IMR-90 (cell line): ENCODE measurements around the gene ADD2. TPM values are rescaled to one million over a fixed set of nuclear protein-coding genes. Genes with fewer than 3 reads are reported as not detected.

ENCODE experiments used
- ATAC-seq: fragments of 200-7000 bp; cut with Tn5 transposase; 2 replicates; pipeline ENCODE4 v1.9.1; 2020; ENCODE audit warnings: low read depth, mild to moderate bottlenecking, moderate library complexity
- BruUV-seq: library from RNA; stranded (reverse); fragments of 400-500 nt; replicated peaks from 2 replicates; lab custom pipeline; 2021; lab: Mats Ljungman, UMichigan
- CTCF ChIA-PET: fragments of 300-600 bp; formaldehyde crosslinking; extraction: SDS; loops from one replicate; lab custom pipeline; 2021; ENCODE audit warnings: antibody characterized with exemption; lab: Yijun Ruan, JAX
- POLR2A ChIA-PET: fragments of 300-600 bp; sonication (Branson Sonifier 250); formaldehyde crosslinking; loops from one replicate; lab custom pipeline; 2022; ENCODE audit warnings: antibody characterized with exemption; ENCODE audit not compliant: unreplicated experiment; lab: Charles Lee
- DNase-seq: peaks from one replicate; pipeline ENCODE4 v3.0.0; 2013
- H2AFZ ChIP-seq: replicated peaks from 2 replicates; pipeline ENCODE3; 2013; ENCODE audit warnings: low read length, mild to moderate bottlenecking; ENCODE audit not compliant: poor library complexity
- H2AK5ac ChIP-seq: 2 replicates; pipeline ENCODE4 v1.6.1; 2013; ENCODE audit warnings: low read depth, low read length, inconsistent platforms
- H2AK9ac ChIP-seq: replicated peaks from 2 replicates; pipeline ENCODE3; 2013; ENCODE audit warnings: mild to moderate bottlenecking, low read depth, low read length, moderate library complexity; ENCODE audit not compliant: poor library complexity
- H2BK120ac ChIP-seq: 2 replicates; pipeline ENCODE4 v1.6.1; 2013; ENCODE audit warnings: low read depth, low read length, inconsistent platforms
- H2BK15ac ChIP-seq: 3 replicates; pipeline ENCODE4 v1.6.1; 2013; ENCODE audit warnings: low read depth, low read length, inconsistent platforms
- H2BK20ac ChIP-seq: 2 replicates; pipeline ENCODE4 v1.6.1; 2013; ENCODE audit warnings: low read depth, mild to moderate bottlenecking, inconsistent platforms, low read length, moderate library complexity
- H2BK5ac ChIP-seq: 2 replicates; pipeline ENCODE4 v1.6.1; 2013; ENCODE audit warnings: mild to moderate bottlenecking, low read depth, low read length, inconsistent platforms; ENCODE audit not compliant: poor library complexity, severe bottlenecking
- H3K14ac ChIP-seq: replicated peaks from 2 replicates; pipeline ENCODE4 v1.6.1; 2013; ENCODE audit warnings: low read depth, low read length, inconsistent platforms
- H3K18ac ChIP-seq: 2 replicates; pipeline ENCODE4 v1.6.1; 2013; ENCODE audit warnings: low read depth, low read length, control low read depth
- H3K23ac ChIP-seq: 2 replicates; pipeline ENCODE4 v1.6.1; 2013; ENCODE audit warnings: low read depth, low read length, inconsistent platforms
- H3K27ac ChIP-seq: 2 replicates; pipeline ENCODE4 v1.5.1; 2013; ENCODE audit warnings: mild to moderate bottlenecking, control low read depth, low read length; ENCODE audit not compliant: insufficient read depth
- H3K27me3 ChIP-seq: 2 replicates; pipeline ENCODE4 v1.6.1; 2013; ENCODE audit warnings: low read length; ENCODE audit not compliant: control insufficient read depth, insufficient read depth
- H3K36me3 ChIP-seq: 2 replicates; pipeline ENCODE4 v1.6.1; 2013; ENCODE audit warnings: low read length, mixed read lengths; ENCODE audit not compliant: control insufficient read depth, insufficient read depth
- H3K4ac ChIP-seq: 2 replicates; pipeline ENCODE4 v1.6.1; 2013; ENCODE audit warnings: low read depth, low read length, inconsistent platforms
- H3K4me1 ChIP-seq: 2 replicates; pipeline ENCODE4 v1.6.1; 2013; ENCODE audit warnings: low read length, mixed read lengths; ENCODE audit not compliant: control insufficient read depth, insufficient read depth
- H3K4me2 ChIP-seq: 2 replicates; pipeline ENCODE4 v1.6.1; 2013; ENCODE audit warnings: low read depth, mild to moderate bottlenecking, control low read depth, low read length, moderate library complexity
- H3K4me3 ChIP-seq: 2 replicates; pipeline ENCODE4 v1.5.1; 2013; ENCODE audit warnings: low read depth, mild to moderate bottlenecking, control low read depth, low read length, moderate library complexity; ENCODE audit not compliant: insufficient read depth
- H3K56ac ChIP-seq: 2 replicates; pipeline ENCODE4 v1.6.1; 2013; ENCODE audit warnings: low read length, inconsistent platforms; ENCODE audit not compliant: insufficient read depth; ENCODE audit errors: extremely low read depth
- H3K79me1 ChIP-seq, 2 experiments: 2 replicates each; pipeline ENCODE4 v1.6.1; 2013; ENCODE audit warnings: low read length in 2 of 2, inconsistent platforms in 1 of 2, low read depth in 1 of 2
- H3K9ac ChIP-seq: 2 replicates; pipeline ENCODE4 v1.6.1; 2013; ENCODE audit warnings: low read depth, low read length, control low read depth
- H3K9me1 ChIP-seq: 2 replicates; pipeline ENCODE4 v1.6.1; 2013; ENCODE audit warnings: low read length, inconsistent platforms; ENCODE audit not compliant: insufficient read depth
- H3K9me3 ChIP-seq: 2 replicates; pipeline ENCODE4 v1.6.1; 2013; ENCODE audit warnings: low read length; ENCODE audit not compliant: control insufficient read depth, insufficient read depth
- H4K20me1 ChIP-seq: 2 replicates; pipeline ENCODE4 v1.6.1; 2013; ENCODE audit warnings: low read length, inconsistent platforms; ENCODE audit not compliant: insufficient read depth
- H4K5ac ChIP-seq: 2 replicates; pipeline ENCODE4 v1.6.1; 2013; ENCODE audit warnings: mild to moderate bottlenecking, low read depth, low read length, control low read depth
- H4K8ac ChIP-seq, 2 experiments: 2 replicates each; pipeline ENCODE4 v1.6.1; 2013; ENCODE audit warnings: low read depth in 2 of 2, low read length in 2 of 2, control low read depth in 1 of 2, inconsistent platforms in 1 of 2
- H4K91ac ChIP-seq: 2 replicates; pipeline ENCODE4 v1.6.1; 2013; ENCODE audit warnings: low read depth, low read length, inconsistent platforms; ENCODE audit not compliant: insufficient read depth
- BHLHE40 ChIP-seq: fragments of 150-350 bp; IDR thresholded peaks from 2 replicates; pipeline ENCODE4 v1.6.1; 2016; ENCODE audit warnings: mild to moderate bottlenecking, low read depth, low read length
- MAFK ChIP-seq: IDR thresholded peaks from 2 replicates; pipeline ENCODE4 v1.6.1; 2012; ENCODE audit warnings: low read depth, low read length, improper control_type of control experiment
- NFE2L2 ChIP-seq: fragments of 150-350 bp; IDR thresholded peaks from 2 replicates; pipeline ENCODE4 v1.6.1; 2016; ENCODE audit warnings: low read depth, mild to moderate bottlenecking, low read length
- RCOR1 ChIP-seq: IDR thresholded peaks from 2 replicates; pipeline ENCODE4 v1.6.1; 2012; ENCODE audit warnings: mild to moderate bottlenecking, low read length, improper control_type of control experiment; ENCODE audit not compliant: insufficient replicate concordance
- RFX5 ChIP-seq: IDR thresholded peaks from 2 replicates; pipeline ENCODE4 v1.8.0; 2012; ENCODE audit warnings: low read depth, mild to moderate bottlenecking, low read length, moderate library complexity
- WGBS, 2 experiments: methylation state at CpG; one replicate each; pipeline versions ENCODE4 v1.1.5 to v1.1.7; 2013; ENCODE audit warnings: missing lambda C conversion rate in 2 of 2; ENCODE audit not compliant: insufficient read length in 1 of 2; ENCODE audit errors: extremely low coverage in 2 of 2; 5-methylcytosine and 5-hydroxymethylcytosine counted together
- dilution Hi-C: fragments of 300-500 bp; cut with HindIII; formaldehyde crosslinking; loops from one replicate; pipeline ENCODE4 v1.14.3; 2018; ENCODE audit warnings: low sequenced_read_pairs; ENCODE audit not compliant: unreplicated experiment
- in situ Hi-C: fragments of 300-500 bp; cut with MboI; formaldehyde crosslinking; loops from 3 replicates; pipeline ENCODE4 v1.14.3; 2019; ENCODE audit warnings: low sequenced_read_pairs, inconsistent platforms, mixed read lengths
- intact Hi-C: fragments of 100-400 bp; cut with micrococcal nuclease; formaldehyde crosslinking; loops from 2 replicates; pipeline ENCODE4 v1.10.0; 2022
- polyA plus RNA-seq, 3 experiments: library from polyadenylated mRNA; depleted of rRNA; stranded (reverse); fragments of >200 nt; gene quantifications; 2 replicates each; pipeline ENCODE4 v1.2.3, GENCODE V29; 2012; ENCODE audit warnings: low replicate concordance in 1 of 3
- total RNA-seq: library from RNA; depleted of rRNA; stranded (reverse); fragments of >200 nt; gene quantifications from 2 replicates; pipeline ENCODE4 v1.2.3, GENCODE V29; 2012
- TF ChIP-seq, protein P1 (sequence below): fragments of 150-350 bp; IDR thresholded peaks from 2 replicates; pipeline ENCODE4 v1.6.1; 2017; ENCODE audit warnings: mild to moderate bottlenecking, antibody characterized with exemption, low read length, low read depth
- TF ChIP-seq, protein P2 (sequence below): conservative IDR thresholded peaks from 2 replicates; pipeline ENCODE4 v1.5.1; 2012; ENCODE audit warnings: mild to moderate bottlenecking, low read depth, low read length, improper control_type of control experiment

The ADD2 gene
- total and polyA plus RNA-seq, 2 of the 4 experiments (the other 2 are of a cell fraction): not detected

GRCh38 chr2:70697603-70698383 lies 70.2 kb downstream of the ADD2 start:
- CTCF ChIA-PET: no interaction called here
- Histone ChIP-seq H4K8ac (no peak overlapping the region), H3K9ac (no peak overlapping the region), H3K27me3 (peaks cover 4% of the 10 kb centered on the region; the same call in 1 of the 2 replicates), H3K9me1 (no peaks in the 10 kb centered on the region), H2AK5ac (no peak overlapping the region), H3K18ac (no peak overlapping the region), H3K79me1 (no peaks in the 10 kb centered on the region), H3K4me2 (no peak overlapping the region), H2BK120ac (no peak overlapping the region), H2BK20ac (no peak overlapping the region), H3K9me3 (no peaks in the 10 kb centered on the region), H2AK9ac (no peak overlapping the region), H3K4me1 (no peaks in the 10 kb centered on the region), H4K20me1 (no peaks in the 10 kb centered on the region), H3K4ac (no peak overlapping the region), H2BK5ac (no peak overlapping the region), H3K56ac (no peak overlapping the region), H4K5ac (no peak overlapping the region), H3K36me3 (no peaks in the 10 kb centered on the region), H3K4me3 (no peak overlapping the region), H4K91ac (no peak overlapping the region), H3K23ac (no peak overlapping the region), H3K14ac (no peak overlapping the region), H2BK15ac (no peak overlapping the region), H3K27ac (no peak overlapping the region), H2AFZ (no peak overlapping the region)
- ATAC-seq: no peak
- intact Hi-C loops: no loop called here
- POLR2A ChIA-PET: no interaction called here
- no CpG with 5 or more reads among the region's 12 CpGs for WGBS, 2 experiments
- dilution Hi-C loops: no loop called here
- no TSS peak for BruUV-seq
- TF ChIP-seq, protein P1, sequence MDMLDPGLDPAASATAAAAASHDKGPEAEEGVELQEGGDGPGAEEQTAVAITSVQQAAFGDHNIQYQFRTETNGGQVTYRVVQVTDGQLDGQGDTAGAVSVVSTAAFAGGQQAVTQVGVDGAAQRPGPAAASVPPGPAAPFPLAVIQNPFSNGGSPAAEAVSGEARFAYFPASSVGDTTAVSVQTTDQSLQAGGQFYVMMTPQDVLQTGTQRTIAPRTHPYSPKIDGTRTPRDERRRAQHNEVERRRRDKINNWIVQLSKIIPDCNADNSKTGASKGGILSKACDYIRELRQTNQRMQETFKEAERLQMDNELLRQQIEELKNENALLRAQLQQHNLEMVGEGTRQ: no peak
- TF ChIP-seq RFX5: no peak
- no peak for TF ChIP-seq RCOR1
- no peak for TF ChIP-seq MAFK
- TF ChIP-seq, protein P2, sequence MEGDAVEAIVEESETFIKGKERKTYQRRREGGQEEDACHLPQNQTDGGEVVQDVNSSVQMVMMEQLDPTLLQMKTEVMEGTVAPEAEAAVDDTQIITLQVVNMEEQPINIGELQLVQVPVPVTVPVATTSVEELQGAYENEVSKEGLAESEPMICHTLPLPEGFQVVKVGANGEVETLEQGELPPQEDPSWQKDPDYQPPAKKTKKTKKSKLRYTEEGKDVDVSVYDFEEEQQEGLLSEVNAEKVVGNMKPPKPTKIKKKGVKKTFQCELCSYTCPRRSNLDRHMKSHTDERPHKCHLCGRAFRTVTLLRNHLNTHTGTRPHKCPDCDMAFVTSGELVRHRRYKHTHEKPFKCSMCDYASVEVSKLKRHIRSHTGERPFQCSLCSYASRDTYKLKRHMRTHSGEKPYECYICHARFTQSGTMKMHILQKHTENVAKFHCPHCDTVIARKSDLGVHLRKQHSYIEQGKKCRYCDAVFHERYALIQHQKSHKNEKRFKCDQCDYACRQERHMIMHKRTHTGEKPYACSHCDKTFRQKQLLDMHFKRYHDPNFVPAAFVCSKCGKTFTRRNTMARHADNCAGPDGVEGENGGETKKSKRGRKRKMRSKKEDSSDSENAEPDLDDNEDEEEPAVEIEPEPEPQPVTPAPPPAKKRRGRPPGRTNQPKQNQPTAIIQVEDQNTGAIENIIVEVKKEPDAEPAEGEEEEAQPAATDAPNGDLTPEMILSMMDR: no peak
- TF ChIP-seq NFE2L2: no peak
- no peak for TF ChIP-seq BHLHE40
- no peak for DNase-seq
- in situ Hi-C loops: no loop called here
